HuH-7 (cell line): ENCODE measurements around the gene CFAP206.
A peak's percentile ranks its signal among the peaks of the same experiment; 100 is the strongest.

Source experiments
- DNase-seq: peaks from one replicate; pipeline ENCODE4 v3.0.0; 2011; ENCODE audit warnings: low spot score

CFAP206 gene

GRCh38 chr6:87407901-87408720 lies at the start of gene CFAP206:
TSS of gene CFAP206 (plus strand) at chr6:87407972. CDS start at chr6:87409840, 1,868 bp downstream.
- peak; percentile 86 for DNase-seq

GRCh38 chr6:87364602-87365252 lies 43.0 kb upstream of the CFAP206 start:
- no peak for DNase-seq

GRCh38 chr6:87366072-87366827 lies 41.5 kb upstream of the CFAP206 start:
- no peak for DNase-seq

GRCh38 chr6:87366899-87367298 lies 40.9 kb upstream of the CFAP206 start:
- no peak for DNase-seq

- DNase-seq, result no peak
Measured at GRCh38 chr6:87373377-87373776, 34.4 kb upstream of the CFAP206 start.

GRCh38 chr6:87375315-87375714 lies 32.5 kb upstream of the CFAP206 start:
- DNase-seq, result no peak

- no peak for DNase-seq
Measured at GRCh38 chr6:87376643-87377042, 31.1 kb upstream of the CFAP206 start.

GRCh38 chr6:87378947-87379346 lies 28.8 kb upstream of the CFAP206 start:
- no peak for DNase-seq

- DNase-seq, result no peak
Measured at GRCh38 chr6:87382861-87383260, 24.9 kb upstream of the CFAP206 start.

GRCh38 chr6:87384038-87384437 lies 23.7 kb upstream of the CFAP206 start:
- no peak for DNase-seq

- DNase-seq, result no peak
Measured at GRCh38 chr6:87384449-87384848, 23.3 kb upstream of the CFAP206 start.

- peak; percentile 63 for DNase-seq
Measured at GRCh38 chr6:87391334-87391733, 16.4 kb upstream of the CFAP206 start.

GRCh38 chr6:87393026-87393622 lies 14.6 kb upstream of the CFAP206 start:
- DNase-seq, result peak; percentile 42

- DNase-seq, result no peak
Measured at GRCh38 chr6:87395431-87395830, 12.3 kb upstream of the CFAP206 start.

GRCh38 chr6:87396595-87397392 lies 11.0 kb upstream of the CFAP206 start:
- DNase-seq, result no peak

- DNase-seq, result no peak
Measured at GRCh38 chr6:87397656-87398055, 10.1 kb upstream of the CFAP206 start.

- DNase-seq, result no peak
Measured at GRCh38 chr6:87401832-87402231, 5.9 kb upstream of the CFAP206 start.

- DNase-seq, result no peak
Measured at GRCh38 chr6:87407561-87407900, 241 bp upstream of the CFAP206 start.

- no peak for DNase-seq
Measured at GRCh38 chr6:87408721-87409155, 966 bp downstream of the CFAP206 start.

GRCh38 chr6:87419266-87419665 lies 11.5 kb downstream of the CFAP206 start:
- no peak for DNase-seq

- DNase-seq, result no peak
Measured at GRCh38 chr6:87420360-87420759, 12.6 kb downstream of the CFAP206 start.

GRCh38 chr6:87421576-87421975 lies 13.8 kb downstream of the CFAP206 start:
- no peak for DNase-seq
